ENCODE data around the gene PLTP.

Gene PLTP

GRCh38 chr20:45890985-45891983 lies 20.7 kb downstream of the PLTP start, which contains the start of the genes CTSA and NEURL2:
Gene CTSA, plus strand, starts transcription at chr20:45891335. Its CDS starts 234 bp downstream, at chr20:45891569.
Gene NEURL2, minus strand, starts transcription at chr20:45891208. Its CDS starts 217 bp downstream, at chr20:45890991.
- no peaks in the 10 kb centered on the region for H3K9me3 ChIP-seq (ENCODE audit: control insufficient read depth, low read length)
- no peaks in the 10 kb centered on the region for H3K27me3 ChIP-seq (replicated peaks; ENCODE audit: control insufficient read depth, insufficient read depth, low read length)
- peak within 1 kb of the TSS; percentile 82 for H3K4me3 ChIP-seq (ENCODE audit: low read length)
- peak within 1 kb of the TSS; percentile 83 for H3K9ac ChIP-seq (ENCODE audit: low read length)
- peak; percentile 94 for DNase-seq (ENCODE audit: low read depth)
- H3K36me3 ChIP-seq (ENCODE audit: control insufficient read depth, insufficient read depth, low read length, severe bottlenecking) = peaks cover 14% of the 10 kb centered on the region
- H3K4me1 ChIP-seq (ENCODE audit: control insufficient read depth, insufficient read depth, low read length) = peaks cover 20% of the 10 kb centered on the region

GRCh38 chr20:45890077-45890984 lies 21.6 kb downstream of the PLTP start:
- DNase-seq (ENCODE audit: low read depth) = peak; percentile 83
- Histone ChIP-seq H3K9ac (ENCODE audit: low read length) (peak overlapping the region; percentile 83), H3K4me3 (ENCODE audit: low read length) (peak overlapping the region; percentile 82)

DNA sequence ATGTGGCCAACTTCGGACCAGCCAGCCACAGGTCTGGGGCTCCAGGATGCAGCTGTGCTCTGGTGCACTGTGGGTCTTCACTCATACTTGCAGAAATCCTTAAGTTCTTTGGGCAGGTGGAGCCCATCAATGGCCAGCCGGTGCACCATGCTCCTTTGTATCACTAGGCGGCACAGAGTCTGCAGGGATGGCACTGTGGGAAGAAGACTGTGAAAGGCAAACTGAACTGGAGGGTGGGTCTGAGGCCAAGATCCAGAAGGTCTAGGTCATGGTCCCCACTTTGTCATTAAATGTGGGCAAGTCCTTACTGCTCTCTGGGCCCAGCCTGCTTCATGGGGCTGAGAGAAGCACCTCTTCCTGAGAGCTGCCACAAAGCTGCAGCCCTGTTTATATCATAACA lies 23.3 kb downstream of the PLTP start:
- Histone ChIP-seq H3K4me3 (ENCODE audit: low read length) (no peak overlapping the region), H3K4me1 (ENCODE audit: control insufficient read depth, insufficient read depth, low read length) (peaks cover 31% of the 10 kb centered on the region), H3K9me3 (ENCODE audit: control insufficient read depth, low read length) (no peaks in the 10 kb centered on the region), H3K9ac (ENCODE audit: low read length) (no peak overlapping the region), H3K36me3 (ENCODE audit: control insufficient read depth, insufficient read depth, low read length, severe bottlenecking) (peaks cover 9% of the 10 kb centered on the region), H3K27me3 (replicated peaks; ENCODE audit: control insufficient read depth, insufficient read depth, low read length) (no peaks in the 10 kb centered on the region)
- no peak for DNase-seq (ENCODE audit: low read depth)

More at GRCh38 chr20:45890077-45890984, 21.6 kb downstream of the PLTP start:
- Histone ChIP-seq H3K27me3 (replicated peaks; ENCODE audit: control insufficient read depth, insufficient read depth, low read length) (no peaks in the 10 kb centered on the region), H3K9me3 (ENCODE audit: control insufficient read depth, low read length) (no peaks in the 10 kb centered on the region), H3K4me1 (ENCODE audit: control insufficient read depth, insufficient read depth, low read length) (peaks cover 22% of the 10 kb centered on the region), H3K36me3 (ENCODE audit: control insufficient read depth, insufficient read depth, low read length, severe bottlenecking) (peaks cover 14% of the 10 kb centered on the region)

- no peaks in the 10 kb centered on the region for H3K27me3 ChIP-seq (replicated peaks; ENCODE audit: control insufficient read depth, insufficient read depth, low read length)
- H3K9ac ChIP-seq (ENCODE audit: low read length) = no peak within 1 kb of the TSS
- H3K4me1 ChIP-seq (ENCODE audit: control insufficient read depth, insufficient read depth, low read length) = peaks cover 27% of the 10 kb centered on the region
- H3K36me3 ChIP-seq (ENCODE audit: control insufficient read depth, insufficient read depth, low read length, severe bottlenecking) = peaks cover 17% of the 10 kb centered on the region
- no peak within 1 kb of the TSS for H3K4me3 ChIP-seq (ENCODE audit: low read length)
- no peaks in the 10 kb centered on the region for H3K9me3 ChIP-seq (ENCODE audit: control insufficient read depth, low read length)
- DNase-seq (ENCODE audit: low read depth) = no peak
These were observed 24.6 kb downstream of the PLTP start, which contains the start of gene SPATA25 for GRCh38 chr20:45887346-45887715. Gene SPATA25, minus strand, starts transcription at chr20:45887622. Its CDS starts 32 bp downstream, at chr20:45887590.

DNA sequence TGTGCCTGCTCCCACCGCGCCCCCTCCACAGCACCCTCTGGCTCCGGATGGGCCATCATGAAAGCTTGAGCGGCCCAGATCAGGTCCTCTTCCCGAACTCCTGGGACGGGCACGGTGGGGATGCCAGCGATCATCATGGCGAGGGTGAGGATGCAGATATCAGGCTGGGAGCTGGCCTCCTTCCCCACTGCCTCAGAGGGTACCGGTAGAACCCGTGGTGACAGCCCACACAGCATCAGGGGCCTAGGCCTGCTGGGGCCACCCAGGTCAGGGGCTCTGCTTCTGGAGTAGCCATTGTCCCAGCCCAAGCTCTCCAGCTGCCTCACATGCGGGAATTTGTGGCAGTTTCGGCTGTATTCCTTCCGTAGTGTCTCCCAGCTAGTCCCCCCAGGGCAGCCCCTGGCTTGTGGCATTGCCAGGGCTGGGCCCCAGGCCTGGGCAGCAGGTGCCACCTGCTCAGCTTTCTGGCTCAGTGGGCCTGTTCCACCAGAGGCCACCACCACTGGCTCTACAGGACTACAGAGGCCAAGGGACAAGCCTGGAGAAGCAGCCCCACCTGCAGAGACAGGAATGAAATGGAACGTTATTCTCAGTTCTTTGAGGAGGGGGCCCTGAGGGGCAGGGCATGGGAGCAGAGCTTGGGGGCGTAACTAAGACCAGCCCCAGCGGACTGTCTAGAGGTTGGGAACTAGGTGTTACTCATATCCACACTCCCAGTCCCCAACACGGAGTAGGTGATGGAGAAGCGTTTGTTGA lies 25.2 kb downstream of the PLTP start:
- H3K4me1 ChIP-seq (ENCODE audit: control insufficient read depth, insufficient read depth, low read length) = peaks cover 26% of the 10 kb centered on the region
- no peak overlapping the region for H3K4me3 ChIP-seq (ENCODE audit: low read length)
- H3K9ac ChIP-seq (ENCODE audit: low read length) = no peak overlapping the region
- no peaks in the 10 kb centered on the region for H3K9me3 ChIP-seq (ENCODE audit: control insufficient read depth, low read length)
- DNase-seq (ENCODE audit: low read depth) = no peak
- H3K36me3 ChIP-seq (ENCODE audit: control insufficient read depth, insufficient read depth, low read length, severe bottlenecking) = peaks cover 17% of the 10 kb centered on the region
- no peaks in the 10 kb centered on the region for H3K27me3 ChIP-seq (replicated peaks; ENCODE audit: control insufficient read depth, insufficient read depth, low read length)

DNA sequence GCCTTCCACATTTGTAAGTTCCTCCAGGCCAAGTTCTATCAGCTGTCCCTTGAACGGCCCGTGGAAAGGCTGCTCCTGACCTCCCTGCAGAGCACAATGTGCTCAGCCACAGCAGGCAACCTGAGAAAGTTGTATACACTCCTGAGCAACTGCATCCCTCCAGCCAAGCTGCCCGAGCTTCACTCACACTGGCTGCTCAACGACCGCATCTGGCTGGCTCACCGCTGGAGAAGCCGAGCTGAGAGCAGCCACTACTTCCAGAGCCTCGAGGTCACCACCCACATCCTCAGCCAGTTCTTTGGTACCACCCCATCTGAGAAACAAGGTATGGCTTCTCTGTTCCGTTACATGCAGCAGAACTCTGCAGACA lies 28.9 kb downstream of the PLTP start:
- no peak for DNase-seq (ENCODE audit: low read depth)
- no peak overlapping the region for H3K9ac ChIP-seq (ENCODE audit: low read length)
- H3K27me3 ChIP-seq (replicated peaks; ENCODE audit: control insufficient read depth, insufficient read depth, low read length) = no peaks in the 10 kb centered on the region
- no peak overlapping the region for H3K4me3 ChIP-seq (ENCODE audit: low read length)
- H3K4me1 ChIP-seq (ENCODE audit: control insufficient read depth, insufficient read depth, low read length) = peaks cover 27% of the 10 kb centered on the region
- H3K9me3 ChIP-seq (ENCODE audit: control insufficient read depth, low read length) = no peaks in the 10 kb centered on the region
- peaks cover 17% of the 10 kb centered on the region for H3K36me3 ChIP-seq (ENCODE audit: control insufficient read depth, insufficient read depth, low read length, severe bottlenecking)

DNA sequence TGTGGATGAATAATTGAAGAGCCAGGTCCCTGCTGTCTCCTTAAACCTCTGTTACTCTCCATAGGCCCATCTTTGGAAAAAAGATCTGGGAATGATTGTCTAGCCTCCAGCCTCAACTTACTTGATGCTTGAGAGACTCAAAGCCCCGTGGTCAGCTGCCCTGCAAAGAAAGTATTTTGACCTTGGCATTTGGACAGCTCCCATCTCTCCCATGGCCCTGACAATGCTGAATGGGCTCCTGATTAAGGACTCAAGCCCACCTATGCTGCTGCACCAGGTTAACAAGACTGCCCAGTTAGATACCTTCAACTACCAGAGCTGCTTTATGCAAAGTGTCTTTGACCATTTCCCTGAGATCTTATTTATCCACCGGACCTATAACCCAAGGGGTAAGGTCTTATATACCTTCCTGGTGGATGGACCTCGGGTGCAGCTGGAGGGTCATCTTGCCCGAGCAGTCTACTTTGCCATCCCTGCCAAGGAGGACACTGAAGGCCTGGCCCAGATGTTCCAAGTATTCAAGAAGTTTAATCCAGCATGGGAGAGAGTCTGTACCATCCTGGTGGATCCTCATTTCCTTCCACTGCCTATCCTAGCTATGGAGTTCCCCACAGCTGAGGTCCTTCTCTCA lies 29.4 kb downstream of the PLTP start:
- H3K4me1 ChIP-seq (ENCODE audit: control insufficient read depth, insufficient read depth, low read length) = peaks cover 29% of the 10 kb centered on the region
- H3K4me3 ChIP-seq (ENCODE audit: low read length) = no peak overlapping the region
- no peaks in the 10 kb centered on the region for H3K27me3 ChIP-seq (replicated peaks; ENCODE audit: control insufficient read depth, insufficient read depth, low read length)
- H3K9ac ChIP-seq (ENCODE audit: low read length) = no peak overlapping the region
- DNase-seq (ENCODE audit: low read depth) = no peak
- no peaks in the 10 kb centered on the region for H3K9me3 ChIP-seq (ENCODE audit: control insufficient read depth, low read length)
- H3K36me3 ChIP-seq (ENCODE audit: control insufficient read depth, insufficient read depth, low read length, severe bottlenecking) = peaks cover 17% of the 10 kb centered on the region

- peak within 1 kb of the TSS; percentile 99 for H3K4me3 ChIP-seq (ENCODE audit: low read length)
- H3K9me3 ChIP-seq (ENCODE audit: control insufficient read depth, low read length) = no peaks in the 10 kb centered on the region
- H3K9ac ChIP-seq (ENCODE audit: low read length) = peak within 1 kb of the TSS; percentile 97
- peaks cover 27% of the 10 kb centered on the region for H3K36me3 ChIP-seq (ENCODE audit: control insufficient read depth, insufficient read depth, low read length, severe bottlenecking)
- DNase-seq (ENCODE audit: low read depth) = peak; percentile 100
- H3K27me3 ChIP-seq (replicated peaks; ENCODE audit: control insufficient read depth, insufficient read depth, low read length) = no peaks in the 10 kb centered on the region
- H3K4me1 ChIP-seq (ENCODE audit: control insufficient read depth, insufficient read depth, low read length) = peaks cover 29% of the 10 kb centered on the region
These were observed 30.8 kb downstream of the PLTP start, which contains the start of gene ZSWIM1 for GRCh38 chr20:45880988-45881788. Gene ZSWIM1, plus strand, starts transcription at chr20:45881227. Its CDS starts 1,366 bp downstream, at chr20:45882593.

DNA sequence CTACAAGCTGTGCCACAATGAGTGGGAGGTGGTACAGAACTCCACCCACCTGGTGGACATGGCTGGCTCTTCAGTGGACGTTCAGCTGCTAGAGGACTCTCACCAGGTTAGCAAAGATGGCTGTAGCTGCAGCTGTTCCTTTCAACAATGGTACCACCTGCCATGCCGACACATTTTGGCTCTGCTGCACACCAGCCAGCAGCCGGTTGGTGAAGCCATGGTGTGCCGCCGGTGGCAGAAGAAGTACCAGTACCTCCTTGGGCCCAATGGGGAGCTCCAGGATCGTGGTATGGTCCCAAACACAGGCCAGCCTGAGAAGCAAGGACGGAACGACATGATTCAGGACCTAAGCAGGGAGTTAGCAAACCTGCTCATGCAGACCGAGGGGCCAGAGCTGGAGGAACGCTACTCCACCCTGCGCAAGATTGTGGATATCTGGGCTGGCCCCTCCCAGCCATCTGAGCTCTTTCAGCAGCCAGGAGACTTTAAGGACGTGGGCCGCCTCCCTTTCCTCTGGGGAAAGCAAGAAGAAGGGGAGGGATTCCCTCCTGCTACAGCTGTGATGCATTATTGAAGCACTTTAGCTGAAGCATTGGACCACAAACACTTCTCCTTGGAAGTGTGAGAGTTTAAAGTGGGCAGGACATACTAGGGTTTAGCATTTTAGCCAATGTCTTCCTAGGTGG lies 33.7 kb downstream of the PLTP start:
- Histone ChIP-seq H3K4me1 (ENCODE audit: control insufficient read depth, insufficient read depth, low read length) (peaks cover 18% of the 10 kb centered on the region), H3K4me3 (ENCODE audit: low read length) (no peak overlapping the region), H3K9me3 (ENCODE audit: control insufficient read depth, low read length) (no peaks in the 10 kb centered on the region), H3K36me3 (ENCODE audit: control insufficient read depth, insufficient read depth, low read length, severe bottlenecking) (peaks cover 19% of the 10 kb centered on the region), H3K9ac (ENCODE audit: low read length) (peak overlapping the region; percentile 20), H3K27me3 (replicated peaks; ENCODE audit: control insufficient read depth, insufficient read depth, low read length) (no peaks in the 10 kb centered on the region)
- peak; percentile 29 for DNase-seq (ENCODE audit: low read depth)
